ENCODE measurements around the gene FARP1. TPM values are rescaled to one million over a fixed set of nuclear protein-coding genes. Genes with fewer than 3 reads are reported as not detected.

The FARP1 gene
- total and polyA plus RNA-seq, 2 of the 8 experiments (the other 6 are each of a cell fraction or from before 2014, with no cell fraction given): 24.7 to 104 TPM

DNA sequence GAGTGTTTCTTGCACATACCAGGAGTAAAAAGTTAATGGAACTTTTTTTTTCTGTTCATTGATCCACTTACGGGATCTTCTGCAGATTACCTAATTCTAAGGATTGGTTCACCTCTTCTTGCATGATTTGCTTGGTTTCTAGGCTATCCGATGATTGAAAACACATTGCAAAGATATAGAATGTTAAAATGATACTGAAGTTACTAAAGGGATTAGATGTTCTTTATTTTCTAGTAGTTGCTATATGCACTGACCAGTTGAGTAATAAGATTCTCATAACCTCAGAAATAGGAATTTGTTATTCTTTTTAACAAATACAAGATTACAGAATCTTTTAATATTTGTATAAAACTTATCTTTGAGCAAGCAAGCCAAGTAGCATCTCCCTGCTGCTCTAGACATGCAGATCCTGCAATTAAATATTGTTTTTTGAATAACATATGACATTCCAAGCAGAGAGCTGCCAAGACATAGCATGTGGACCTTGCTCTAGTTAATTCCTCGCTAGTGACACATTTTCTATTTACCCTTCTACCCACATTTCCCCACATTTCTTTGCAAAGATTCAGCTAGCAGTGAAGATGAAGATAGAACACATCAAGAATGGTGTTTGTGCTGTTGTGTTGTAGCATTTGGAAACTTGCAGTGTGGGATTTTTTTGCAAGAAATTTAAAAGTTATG lies 85.9 kb downstream of the FARP1 start:
- no peak overlapping the region for H3K4ac ChIP-seq (replicated peaks; ENCODE audit: insufficient read length, low read depth, low read length)
- no peak overlapping the region for H3K4me3 ChIP-seq (ENCODE audit: extremely low read depth in 1 of 4, insufficient read depth in 2 of 4, low read depth in 3 of 4, low read length in 4 of 4)
- no peak overlapping the region for H3K18ac ChIP-seq (ENCODE audit: extremely low read depth, low read length)
- H2BK12ac ChIP-seq (ENCODE audit: low read depth, low read length): no peak overlapping the region
- no peaks in the 10 kb centered on the region for H3K23me2 ChIP-seq (ENCODE audit: low read depth, low read length)
- no peak overlapping the region for H4K91ac ChIP-seq (replicated peaks; ENCODE audit: insufficient read length, low read length)
- no peaks in the 10 kb centered on the region for H3K27me3 ChIP-seq (replicated peaks in 1 of 4; ENCODE audit: control insufficient read depth in 3 of 4, extremely low read depth in 1 of 4, insufficient read depth in 3 of 4, low read length in 3 of 4)
- peaks cover 8% of the 10 kb centered on the region; the same call in 1 of the 2 replicates for H3K79me1 ChIP-seq (ENCODE audit: low read depth, low read length)
- DNase-seq (ENCODE audit: low read depth in 1 of 2, low spot score in 2 of 2) (no peak), FAIRE-seq (no peak)
- no peak overlapping the region for H2BK15ac ChIP-seq (ENCODE audit: low read length)
- ChIA-PET CTCF (ENCODE audit: partially characterized antibody) (interaction anchor here (0.7 kb wide), 1 partner anchor 120 kb away, joined by 3 read pairs; no protein-coding TSS in a partner anchor), POLR2A (ENCODE audit: partially characterized antibody) (no interaction called here)
- no peak overlapping the region for H3K9ac ChIP-seq (replicated peaks in 1 of 4; ENCODE audit: extremely low read depth in 1 of 4, low read depth in 3 of 4, low read length in 3 of 4)
- H3K23ac ChIP-seq (ENCODE audit: insufficient read length): no peak overlapping the region
- no peak overlapping the region for H2BK5ac ChIP-seq (ENCODE audit: low read depth, low read length)
- H3K27ac ChIP-seq (ENCODE audit: low read depth, low read length): no peak overlapping the region
- H2AK5ac ChIP-seq (ENCODE audit: low read depth, low read length): no peak overlapping the region
- no peak overlapping the region for H4K8ac ChIP-seq (ENCODE audit: extremely low read depth, insufficient read depth, low read length)
- H2AFZ ChIP-seq (ENCODE audit: low read length): no peak overlapping the region
- H3K36me3 ChIP-seq (ENCODE audit: control insufficient read depth in 2 of 4, insufficient read depth in 4 of 4, low read length in 3 of 4): peaks cover 0 to 7% (median 2%) of the 10 kb centered on the region in 4 experiments; a peak in 3 of 8 replicates
- H4K5ac ChIP-seq (ENCODE audit: insufficient read length, low read depth, low read length): no peak overlapping the region
- H3K14ac ChIP-seq (ENCODE audit: insufficient read length): no peak overlapping the region
- H3K79me2 ChIP-seq (ENCODE audit: control insufficient read depth in 1 of 2, insufficient read depth in 2 of 2, low read length in 2 of 2): peaks cover 0 to 35% of the 10 kb centered on the region in 2 experiments; a peak in 3 of 4 replicates
- no peak overlapping the region for H3K4me2 ChIP-seq (ENCODE audit: insufficient read depth in 1 of 2, low read depth in 2 of 2, low read length in 2 of 2)
- H2BK120ac ChIP-seq (replicated peaks; ENCODE audit: low read depth, low read length): no peak overlapping the region
- peaks cover 3 to 5% of the 10 kb centered on the region in 2 experiments; a peak in 2 of 4 replicates for H3K9me3 ChIP-seq (ENCODE audit: insufficient read depth in 2 of 2, low read depth in 1 of 2, low read length in 1 of 2)
- H4K20me1 ChIP-seq (replicated peaks in 1 of 2; ENCODE audit: control insufficient read depth in 1 of 2, insufficient read depth in 2 of 2, low read length in 2 of 2): peaks cover 2 to 4% of the 10 kb centered on the region in 2 experiments
- H3K4me1 ChIP-seq (replicated peaks in 1 of 4; ENCODE audit: control insufficient read depth in 3 of 4, insufficient read depth in 4 of 4, low read length in 3 of 4): no peaks in the 10 kb centered on the region
- no peak overlapping the region for H2BK20ac ChIP-seq (ENCODE audit: low read length)
- H3K56ac ChIP-seq (replicated peaks; ENCODE audit: insufficient read length, low read depth, low read length): no peak overlapping the region
- 94% methylated on average over 3 of the region's 3 CpGs; no CpG with 5 or more reads in 1 of the 2 experiments for WGBS, 2 experiments (ENCODE audit: extremely low coverage in 1 of 2, insufficient coverage in 1 of 2, insufficient read length in 1 of 2, insufficient replicate concordance in 2 of 2, low coverage in 1 of 2, low lambda C conversion rate in 2 of 2, missing lambda C conversion rate in 1 of 2)
- no peak for TF ChIP-seq CBX5 (IDR thresholded peaks at IDR 0.05; ENCODE audit: low read depth, low read length)
- TF ChIP-seq, protein P1, sequence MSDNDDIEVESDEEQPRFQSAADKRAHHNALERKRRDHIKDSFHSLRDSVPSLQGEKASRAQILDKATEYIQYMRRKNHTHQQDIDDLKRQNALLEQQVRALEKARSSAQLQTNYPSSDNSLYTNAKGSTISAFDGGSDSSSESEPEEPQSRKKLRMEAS (IDR thresholded peaks at IDR 0.05): no peak
- no peak for TF ChIP-seq SIN3A (conservative IDR thresholded peaks at IDR 0.05 in 1 of 2, IDR thresholded peaks at IDR 0.05 in 1 of 2; ENCODE audit: low read depth in 1 of 2, low read length in 2 of 2)
- no peak for TF ChIP-seq CTBP2 (IDR thresholded peaks at IDR 0.05; ENCODE audit: borderline replicate concordance, insufficient read depth, insufficient read length, low read length)
- TF ChIP-seq USF2 (IDR thresholded peaks at IDR 0.05; ENCODE audit: low read length): no peak
- no peak for TF ChIP-seq CHD2 (IDR thresholded peaks at IDR 0.05; ENCODE audit: low read length)
- TF ChIP-seq POU5F1 (IDR thresholded peaks at IDR 0.05; ENCODE audit: low read depth, low read length): no peak
- TF ChIP-seq EZH2 (IDR thresholded peaks at IDR 0.05; ENCODE audit: low read depth, low read length, severe bottlenecking): no peak
- TF ChIP-seq CHD1 (IDR thresholded peaks at IDR 0.05; ENCODE audit: low read depth, low read length): no peak
- no peak for TF ChIP-seq RNF2 (IDR thresholded peaks at IDR 0.05; ENCODE audit: borderline replicate concordance, low read depth, low read length, missing control alignments, poor library complexity, severe bottlenecking)

Data from H1 (cell line).